ENCODE data around the gene WSB1.
A peak's percentile ranks its signal among the peaks of the same experiment; 100 is the strongest.
"Not testable (repeated sequence)": the region's sequence is repeated elsewhere in the genome, so short reads cannot be mapped to it uniquely, and the experiment has no call there.

Gene WSB1, protein sequence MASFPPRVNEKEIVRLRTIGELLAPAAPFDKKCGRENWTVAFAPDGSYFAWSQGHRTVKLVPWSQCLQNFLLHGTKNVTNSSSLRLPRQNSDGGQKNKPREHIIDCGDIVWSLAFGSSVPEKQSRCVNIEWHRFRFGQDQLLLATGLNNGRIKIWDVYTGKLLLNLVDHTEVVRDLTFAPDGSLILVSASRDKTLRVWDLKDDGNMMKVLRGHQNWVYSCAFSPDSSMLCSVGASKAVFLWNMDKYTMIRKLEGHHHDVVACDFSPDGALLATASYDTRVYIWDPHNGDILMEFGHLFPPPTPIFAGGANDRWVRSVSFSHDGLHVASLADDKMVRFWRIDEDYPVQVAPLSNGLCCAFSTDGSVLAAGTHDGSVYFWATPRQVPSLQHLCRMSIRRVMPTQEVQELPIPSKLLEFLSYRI

DNA sequence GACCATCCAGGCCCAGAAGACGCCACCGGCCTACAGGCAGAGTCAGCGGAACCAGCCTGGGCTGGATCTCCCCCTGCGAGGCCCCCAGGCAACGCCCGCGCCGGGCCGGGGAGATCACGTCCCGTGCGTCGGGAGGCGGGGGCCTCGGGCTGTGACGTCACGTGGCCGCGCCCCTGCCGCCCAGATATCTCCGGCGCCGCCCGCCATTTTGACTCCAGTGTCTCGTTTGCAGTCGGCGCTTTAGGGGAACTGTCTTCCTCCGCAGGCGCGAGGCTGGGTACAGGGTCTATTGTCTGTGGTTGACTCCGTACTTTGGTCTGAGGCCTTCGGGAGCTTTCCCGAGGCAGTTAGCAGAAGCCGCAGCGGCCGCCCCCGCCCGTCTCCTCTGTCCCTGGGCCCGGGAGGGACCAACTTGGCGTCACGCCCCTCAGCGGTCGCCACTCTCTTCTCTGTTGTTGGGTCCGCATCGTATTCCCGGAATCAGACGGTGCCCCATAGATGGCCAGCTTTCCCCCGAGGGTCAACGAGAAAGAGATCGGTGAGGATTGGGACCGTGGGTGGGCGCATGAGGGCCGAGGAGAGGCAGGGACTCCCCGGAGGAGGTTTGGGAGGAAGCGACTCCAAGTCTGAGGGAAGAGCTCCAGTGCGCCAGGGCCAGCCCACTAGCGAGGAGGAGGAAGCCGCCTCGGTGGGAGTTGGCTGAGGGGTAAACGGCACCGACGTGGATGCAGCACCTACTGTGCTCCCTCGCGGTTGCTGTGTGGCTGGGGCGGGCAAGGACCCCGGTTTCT lies at the start of gene WSB1:
Gene WSB1 (plus strand): TSS at position 217 of the 791 bp plus-strand sequence. CDS start 282 bp downstream, at position 499.
- peak; percentile 85 for DNase-seq (ENCODE audit: low read depth in 2 of 2)

DNA sequence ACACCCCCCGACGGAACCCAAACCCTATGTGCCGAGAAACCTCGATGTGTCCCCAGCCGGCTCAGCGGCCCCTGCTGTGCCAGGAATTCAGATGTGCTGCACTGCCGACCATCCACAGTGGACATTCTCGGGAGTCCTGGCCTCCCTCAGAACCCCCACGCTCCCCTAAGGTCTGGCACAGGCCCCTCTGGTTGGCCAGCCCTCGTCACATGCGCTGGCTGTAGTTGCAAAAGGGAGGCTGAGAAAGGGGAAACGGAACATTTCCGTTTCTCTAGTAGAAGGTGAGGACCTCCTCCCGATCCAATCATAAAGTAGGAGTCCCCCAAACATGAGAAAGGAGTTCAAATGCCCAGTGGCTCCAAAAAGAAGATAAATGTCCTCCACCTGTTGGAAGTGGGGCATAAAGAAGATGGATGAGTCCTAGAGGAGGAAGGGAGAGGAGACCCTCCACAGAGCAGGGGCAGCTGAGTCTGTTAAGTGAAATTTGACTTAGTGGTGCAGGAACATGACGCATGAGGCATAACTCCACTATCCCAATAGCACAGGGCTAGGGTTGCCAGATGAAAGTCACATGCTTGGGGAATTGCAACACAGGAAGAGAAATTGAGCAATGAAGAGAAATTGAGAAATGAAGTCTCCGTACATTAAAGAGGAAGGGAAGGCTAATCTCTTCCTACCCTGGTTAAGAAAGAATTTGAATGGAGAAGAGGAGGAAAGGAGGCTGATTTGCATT lies 49.3 kb upstream of the WSB1 start:
- peak; percentile 85 to 87 for DNase-seq (ENCODE audit: low read depth in 2 of 2)

DNA sequence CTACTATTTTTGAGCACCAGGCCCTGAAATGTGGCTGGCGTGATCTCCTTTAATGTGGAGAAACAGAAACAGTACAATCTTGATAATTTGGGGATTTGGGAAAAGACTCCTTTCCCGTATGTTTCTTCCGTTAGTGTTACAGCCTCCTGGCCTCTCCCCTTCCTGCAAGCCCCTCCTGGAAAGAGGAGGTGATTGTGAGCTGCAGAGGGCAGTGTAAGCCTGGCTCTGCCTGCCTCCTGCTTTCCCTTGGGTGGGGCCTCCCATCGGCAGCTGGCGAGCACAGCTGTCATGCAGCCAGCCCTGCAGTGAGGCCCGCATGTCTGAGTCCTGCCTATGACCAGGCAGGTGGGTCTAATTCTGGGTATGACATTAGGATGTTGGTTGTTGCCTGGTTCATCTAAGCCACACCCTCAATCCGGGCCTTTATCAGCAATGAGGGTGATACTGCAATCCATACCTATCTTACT lies 48.7 kb upstream of the WSB1 start:
- DNase-seq (ENCODE audit: low read depth in 2 of 2), result peak; percentile 47 to 48

DNA sequence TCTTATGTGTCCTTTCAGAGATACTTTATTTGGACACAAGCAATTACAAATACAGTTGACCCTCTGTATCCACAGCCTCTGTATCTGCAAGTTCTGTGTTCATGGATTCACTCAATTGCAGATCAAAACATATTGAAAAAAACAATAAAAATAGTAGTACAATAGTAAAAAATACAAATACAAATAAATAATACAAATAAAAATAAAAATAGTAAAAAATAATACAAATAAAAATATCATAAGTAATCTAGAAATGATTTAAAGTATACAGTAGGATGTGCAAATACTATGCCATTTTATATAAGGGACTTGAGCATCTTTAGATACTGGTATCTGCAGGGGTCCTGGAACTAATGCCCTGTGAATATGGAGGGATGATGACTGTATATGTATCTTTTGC lies 47.4 kb upstream of the WSB1 start:
- no peak for DNase-seq (ENCODE audit: low read depth in 2 of 2)

DNA sequence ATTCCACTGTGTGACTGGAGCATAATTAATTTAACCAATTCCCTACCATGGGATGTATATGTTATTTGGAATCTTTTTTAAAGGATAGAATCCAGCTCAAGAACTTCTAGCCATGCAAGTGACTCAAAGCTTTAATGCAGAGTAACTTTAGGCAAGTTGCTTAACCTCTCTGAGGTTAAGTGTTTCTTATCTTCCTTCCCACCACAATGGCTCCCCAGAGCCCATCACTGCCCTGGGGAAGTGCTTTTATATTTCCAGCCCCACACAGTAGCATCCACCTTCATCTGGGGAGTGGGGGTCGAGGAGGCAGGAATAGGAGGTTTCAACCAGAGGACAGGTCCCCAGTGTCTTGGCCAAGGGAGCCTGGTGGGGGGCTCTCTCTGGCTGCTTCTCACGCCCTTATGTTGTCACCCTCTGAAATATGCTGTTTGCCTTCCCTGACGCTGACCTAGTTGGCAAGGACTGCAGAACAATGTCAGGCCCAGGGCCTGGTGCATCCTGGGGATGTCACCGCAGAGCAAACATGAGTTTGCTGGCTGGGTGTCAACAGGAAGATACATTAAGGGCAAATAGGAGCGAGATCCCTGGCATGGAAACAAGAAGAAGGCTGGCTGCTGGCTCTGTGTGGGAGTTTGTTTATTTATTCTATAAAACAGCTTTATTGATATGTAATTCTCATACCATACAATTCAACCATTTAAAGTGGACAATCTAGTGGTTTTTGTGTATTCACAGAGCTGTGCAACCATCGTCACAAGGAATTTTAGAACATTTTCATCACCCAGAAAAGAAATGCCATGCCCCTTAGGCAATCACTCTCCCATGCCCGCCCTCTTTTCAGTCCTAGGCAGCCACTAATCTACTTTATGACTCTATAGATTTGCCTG lies 46.6 kb upstream of the WSB1 start:
- DNase-seq (ENCODE audit: low read depth in 2 of 2), result no peak

DNA sequence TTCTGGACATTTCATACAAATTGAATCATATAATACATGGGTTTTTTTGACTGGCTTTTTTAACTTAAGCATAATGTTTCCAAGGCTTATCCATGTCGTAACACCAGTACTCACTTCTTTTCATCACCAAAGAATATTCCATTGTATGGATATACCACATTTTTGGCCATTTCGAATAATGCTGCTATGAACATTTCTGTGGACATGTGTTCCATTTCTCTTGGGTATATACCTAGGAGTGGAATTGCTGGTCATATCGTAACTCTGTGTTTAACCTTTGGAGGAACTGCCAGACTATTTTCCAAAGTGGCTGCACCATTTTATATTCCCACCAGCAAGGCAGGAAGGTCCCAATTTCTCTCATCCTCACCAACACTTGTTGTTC lies 46.0 kb upstream of the WSB1 start:
- DNase-seq (ENCODE audit: low read depth in 2 of 2), result no peak

DNA sequence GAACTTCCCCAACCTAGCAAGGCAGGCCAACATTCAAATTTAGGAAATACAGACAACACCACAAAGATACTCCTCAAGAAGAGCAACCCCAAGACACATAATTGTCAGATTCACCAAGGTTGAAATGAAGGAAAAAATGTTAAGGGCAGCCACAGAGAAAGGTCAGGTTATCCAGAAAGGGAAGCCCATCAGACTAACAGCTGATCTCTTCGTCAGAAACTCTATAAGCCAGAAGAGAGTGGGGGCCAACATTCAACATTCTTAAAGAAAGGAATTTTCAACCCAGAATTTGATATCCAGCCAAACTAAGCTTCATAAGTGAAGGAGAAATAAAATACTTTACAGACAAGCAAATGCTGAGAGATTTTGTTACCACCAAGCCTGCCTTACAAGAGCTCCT lies 43.1 kb upstream of the WSB1 start:
- not testable (repeated sequence) for DNase-seq (ENCODE audit: low read depth in 2 of 2)

DNA sequence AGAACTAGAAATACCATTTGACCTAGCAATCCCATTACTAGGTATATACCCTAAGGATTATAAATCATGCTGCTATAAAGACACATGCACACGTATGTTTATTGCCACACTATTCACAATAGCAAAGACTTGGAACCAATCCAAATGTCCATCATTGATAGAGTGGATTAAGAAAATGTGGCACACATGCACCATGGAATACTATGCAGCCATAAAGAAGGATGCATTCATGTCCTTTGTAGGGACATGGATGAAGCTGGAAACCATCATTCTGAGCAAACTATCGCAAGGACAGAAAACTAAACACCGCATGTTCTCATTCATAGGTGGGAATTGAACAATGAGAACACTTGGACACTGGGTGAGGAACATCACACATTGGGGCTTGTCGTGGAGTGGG lies 39.1 kb upstream of the WSB1 start:
- DNase-seq (ENCODE audit: low read depth in 2 of 2), result not testable (repeated sequence)

DNA sequence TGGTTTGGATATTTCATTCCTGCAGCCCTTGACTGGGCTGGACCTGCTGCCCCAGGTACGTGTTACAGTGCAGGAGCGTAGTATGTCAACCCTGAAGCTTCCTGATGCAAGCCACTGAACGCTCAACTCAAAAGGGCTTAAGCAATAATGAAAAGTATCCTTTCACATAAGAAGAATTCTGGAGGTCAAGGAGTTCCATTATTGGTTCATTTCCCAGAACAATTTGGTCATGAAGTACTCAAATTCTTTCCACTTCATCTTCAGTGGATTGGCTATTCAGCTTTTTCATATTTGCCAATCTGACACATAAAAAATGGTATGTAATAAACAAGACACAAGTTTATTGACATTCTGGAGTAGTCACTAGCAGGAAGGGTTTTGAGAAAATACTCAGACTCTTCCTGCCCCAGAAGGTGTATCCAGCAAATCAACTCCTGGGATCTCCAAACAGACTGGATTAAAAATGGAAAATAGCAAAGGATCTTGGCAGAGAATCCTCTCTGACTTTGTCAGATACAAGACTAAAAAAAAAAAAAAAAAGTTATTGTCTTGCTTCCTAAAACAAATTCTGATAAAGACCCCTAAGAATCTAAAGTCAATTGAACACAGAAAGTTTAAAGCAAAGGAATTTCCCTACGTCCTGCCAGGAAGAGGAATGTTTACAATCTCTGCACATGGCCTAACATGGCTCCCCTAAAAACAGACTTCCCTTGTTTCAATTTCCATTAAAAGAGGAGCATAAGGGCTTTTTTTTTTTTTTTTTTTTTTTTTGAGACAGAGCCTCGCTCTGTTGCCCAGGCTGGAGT lies 37.5 kb upstream of the WSB1 start:
- peak; percentile 23 to 32 for DNase-seq (ENCODE audit: low read depth in 2 of 2)

DNA sequence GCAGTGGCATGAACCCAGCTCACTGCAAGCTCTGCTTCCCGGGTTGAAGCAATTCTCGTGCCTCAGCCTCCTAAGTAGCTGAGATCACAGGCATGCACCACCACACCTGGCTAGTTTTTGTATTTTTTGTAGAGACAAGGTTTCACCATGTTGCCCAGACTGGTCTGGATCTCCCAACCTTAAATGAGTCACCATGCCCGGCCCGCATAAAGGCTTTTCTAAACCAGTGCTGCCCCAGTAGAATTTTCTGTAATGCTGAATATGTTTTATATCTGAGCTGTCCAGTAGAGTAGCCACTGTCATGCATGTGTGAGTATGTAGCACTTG lies 36.9 kb upstream of the WSB1 start:
- no peak for DNase-seq (ENCODE audit: low read depth in 2 of 2)

DNA sequence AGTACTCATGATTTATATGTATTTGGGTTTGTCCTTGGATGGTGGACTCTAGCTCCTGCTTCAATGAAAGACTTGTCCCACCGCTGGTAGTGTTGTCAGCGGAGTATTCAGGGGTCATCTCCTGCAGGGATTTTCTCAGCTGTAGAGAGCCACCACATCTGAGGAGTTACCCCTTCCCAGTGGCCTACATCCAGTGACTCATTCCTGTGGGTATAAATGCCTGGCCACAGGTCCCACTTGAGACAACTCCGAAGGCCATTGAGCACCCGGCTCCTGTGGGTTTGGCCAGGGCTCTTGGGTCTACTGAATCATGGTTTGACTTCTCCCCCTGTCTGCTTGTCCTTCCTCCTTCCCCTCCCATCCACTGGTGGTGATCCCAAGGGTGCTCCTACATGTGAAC lies 34.6 kb upstream of the WSB1 start:
- DNase-seq (ENCODE audit: low read depth in 2 of 2), result no peak

DNA sequence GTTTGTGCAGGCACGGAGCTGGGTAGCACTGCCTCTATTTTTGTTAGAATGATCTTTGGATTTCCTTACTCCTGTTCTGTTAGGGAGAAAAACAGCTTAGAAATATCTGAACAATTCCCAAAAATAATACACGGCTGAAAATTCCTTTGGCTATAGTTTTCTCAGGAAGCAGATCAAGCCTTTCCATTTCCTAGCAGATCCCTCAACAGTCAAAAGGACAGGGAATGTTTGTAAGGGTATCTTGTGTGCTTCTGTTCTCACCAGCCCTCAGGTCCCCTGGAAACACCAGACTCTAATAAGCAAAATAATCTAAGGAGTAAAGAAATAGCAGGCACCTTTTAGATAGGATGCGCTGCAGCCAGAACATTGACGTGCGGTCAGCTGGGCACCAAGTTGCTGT lies 30.5 kb upstream of the WSB1 start:
- no peak for DNase-seq (ENCODE audit: low read depth in 2 of 2)

DNA sequence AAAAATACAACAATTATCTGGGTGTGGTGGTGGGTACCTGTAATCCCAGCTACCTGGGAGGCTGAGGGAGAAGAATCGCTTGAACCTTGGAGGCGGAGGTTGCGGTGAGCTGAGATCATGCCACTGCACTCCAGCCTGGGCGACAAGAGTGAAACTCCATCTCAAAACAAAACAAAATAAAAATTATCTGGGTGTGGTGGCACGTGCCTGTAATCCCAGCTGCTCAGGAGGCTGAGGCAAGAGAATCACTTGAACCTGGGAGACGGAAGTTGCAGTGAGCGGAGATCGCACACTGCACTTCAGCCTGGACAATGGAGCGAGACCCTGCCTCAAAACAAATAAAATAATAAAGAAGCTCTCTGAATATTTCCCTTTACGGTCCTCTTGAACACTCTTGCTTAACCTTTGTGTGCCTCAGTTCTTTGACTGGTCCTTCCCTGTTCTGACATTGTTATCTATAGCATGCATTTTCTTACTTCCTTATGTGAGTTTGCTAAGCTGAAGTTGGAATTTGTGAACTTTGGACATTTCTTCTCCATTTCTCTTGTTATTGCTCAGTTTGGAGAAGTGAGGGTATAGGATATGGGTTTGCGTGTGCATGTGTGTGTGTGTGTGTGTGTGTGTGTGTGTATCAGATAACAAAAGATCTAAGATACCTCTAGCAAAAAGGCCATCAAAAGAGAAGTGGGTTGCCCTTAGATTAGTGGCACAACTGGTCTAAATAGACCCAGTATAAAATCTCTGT lies 29.7 kb upstream of the WSB1 start:
- DNase-seq (ENCODE audit: low read depth in 2 of 2), result no peak

DNA sequence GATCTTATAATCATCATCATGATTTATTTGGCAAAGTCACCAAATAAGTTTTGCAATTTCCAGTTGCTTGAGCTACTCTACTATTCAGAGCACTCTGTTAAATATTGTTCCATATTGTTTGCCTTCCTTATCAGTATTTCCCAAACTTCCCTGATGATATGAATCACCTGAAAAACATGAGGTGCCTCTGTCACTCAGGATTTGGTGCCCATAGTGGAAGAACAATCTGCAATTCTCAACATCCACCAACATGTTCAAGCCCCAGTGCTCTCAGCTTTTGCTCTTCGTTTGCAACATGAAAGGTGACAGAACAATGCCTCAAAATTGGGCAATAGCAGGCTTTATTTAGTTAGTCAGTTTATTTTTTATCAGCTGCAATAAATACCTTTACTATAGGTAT lies 28.6 kb upstream of the WSB1 start:
- no peak for DNase-seq (ENCODE audit: low read depth in 2 of 2)

DNA sequence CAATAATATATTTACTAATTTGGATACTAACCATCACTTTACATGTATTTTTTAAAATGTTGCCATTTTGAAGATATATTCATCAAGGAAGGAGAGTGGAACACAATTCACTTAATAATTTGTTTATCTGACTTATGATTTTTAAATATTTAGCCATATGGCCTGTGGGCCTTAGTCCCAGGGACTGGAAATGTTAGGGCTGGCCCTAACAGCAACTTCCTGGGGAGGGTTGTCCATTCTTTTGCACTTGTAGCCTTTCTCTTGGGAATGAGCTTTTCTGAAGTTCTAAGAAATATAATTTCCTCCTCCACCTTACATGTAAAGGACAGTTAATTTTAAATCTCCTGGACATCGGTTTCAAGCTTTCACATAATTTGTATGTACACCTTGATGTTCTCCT lies 27.7 kb upstream of the WSB1 start:
- no peak for DNase-seq (ENCODE audit: low read depth in 2 of 2)

DNA sequence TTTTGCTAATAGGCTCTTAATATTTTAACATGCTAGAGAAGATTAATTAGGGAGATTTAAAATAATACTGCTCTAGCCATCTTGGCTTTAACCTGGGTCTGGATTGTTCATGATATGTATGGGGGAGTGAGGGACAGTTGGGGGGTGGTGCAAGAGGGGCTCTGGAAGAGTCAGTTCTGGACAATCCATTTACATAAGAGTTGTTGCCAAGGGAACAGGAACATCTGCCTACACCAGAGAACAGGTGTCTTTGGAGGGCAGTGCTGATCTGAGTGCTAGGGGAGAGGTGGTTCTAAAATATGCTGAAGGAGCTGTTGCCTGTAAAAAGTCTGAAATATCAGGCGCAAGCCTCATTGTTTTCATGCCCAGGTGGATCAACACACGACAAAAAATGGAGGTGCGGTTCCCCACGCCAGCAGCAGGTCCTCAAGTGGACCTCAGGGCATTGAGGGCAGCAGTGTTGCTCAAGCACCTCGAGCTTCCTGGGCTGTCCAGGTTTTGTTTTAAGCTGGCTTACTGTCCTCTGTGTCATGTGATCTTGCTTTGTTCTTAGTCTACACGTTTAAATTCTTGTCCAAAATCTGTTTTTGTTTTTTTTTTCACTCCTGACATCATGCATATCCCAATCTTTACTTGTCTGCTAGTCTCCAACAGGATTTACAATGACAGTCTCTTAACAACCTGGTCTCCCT lies 25.4 kb upstream of the WSB1 start:
- DNase-seq (ENCODE audit: low read depth in 2 of 2), result no peak

DNA sequence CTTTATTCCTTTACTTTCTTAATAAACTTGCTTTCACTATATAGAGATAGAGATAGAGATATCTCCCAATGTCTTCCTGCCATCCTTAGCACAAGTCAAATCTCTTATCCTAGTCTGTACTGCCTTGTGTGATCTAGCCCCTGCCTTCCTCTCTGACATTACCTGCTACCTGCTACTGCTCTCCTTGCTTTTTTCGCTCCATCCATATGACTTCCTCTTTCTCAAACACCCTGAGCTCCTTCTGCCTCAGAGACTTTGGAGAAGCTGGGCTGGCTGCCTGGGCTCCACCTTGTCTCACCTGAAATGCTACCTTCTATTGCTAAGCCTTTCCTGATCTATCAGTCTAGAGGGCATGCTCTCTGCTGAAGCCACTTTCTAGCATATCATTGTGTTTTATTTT lies 24.7 kb upstream of the WSB1 start:
- DNase-seq (ENCODE audit: low read depth in 2 of 2), result no peak

DNA sequence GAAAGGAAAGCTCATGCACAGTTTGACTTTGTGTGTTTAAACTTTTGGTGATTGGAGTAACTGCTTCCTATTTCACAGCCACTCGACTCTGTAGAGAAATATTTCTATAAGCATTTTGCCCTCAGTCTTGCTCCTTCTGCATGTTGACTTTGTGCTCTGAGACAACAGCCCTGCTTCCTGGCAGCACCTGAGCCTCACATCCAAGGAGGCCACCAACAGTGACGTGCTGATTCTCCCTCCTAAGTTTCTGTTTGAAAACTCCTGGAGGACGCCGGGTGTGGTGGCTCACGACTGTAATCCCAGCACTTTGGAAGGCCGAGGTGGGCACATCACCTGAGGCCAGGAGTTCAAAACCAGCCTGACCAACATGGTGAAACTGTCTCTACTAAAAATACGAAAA lies 23.9 kb upstream of the WSB1 start:
- no peak for DNase-seq (ENCODE audit: low read depth in 2 of 2)

DNA sequence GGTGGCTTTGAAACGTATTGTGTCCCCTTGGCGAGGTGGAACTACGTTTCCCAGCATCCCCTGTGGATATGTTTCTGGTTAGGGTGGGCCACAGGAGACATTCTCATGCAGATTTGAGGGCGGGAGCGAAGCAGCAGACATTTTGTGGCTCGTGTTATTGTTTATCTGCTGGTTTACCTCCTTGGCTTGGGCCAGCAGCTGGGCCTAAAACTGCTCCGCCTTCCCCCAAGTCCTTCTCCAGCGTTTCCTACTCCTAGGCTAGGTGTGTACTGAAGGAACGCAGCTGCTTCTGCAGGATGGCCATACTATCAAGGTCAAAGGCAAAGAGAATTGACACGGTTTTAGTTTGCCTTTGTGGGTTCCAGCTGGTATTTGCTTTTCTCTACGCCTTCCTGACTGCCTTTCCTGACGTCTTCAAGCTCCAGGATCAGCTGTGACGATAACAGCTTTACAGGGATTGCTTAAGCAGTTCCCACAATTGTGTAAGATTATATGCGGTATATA lies 17.2 kb upstream of the WSB1 start:
- no peak for DNase-seq (ENCODE audit: low read depth in 2 of 2)

Data from fibroblast of skin of left biceps (primary cell).